OCI-LY3 (cell line): Measurements from ENCODE around the gene TNIP1.

Experiments used
- H2AFZ ChIP-seq: fragments of 200-600, 300-600 bp; shearing (Covaris generic); 2 replicates; pipeline ENCODE4 v1.6.0; 2014; ENCODE audit warnings: antibody characterized with exemption, low read depth, low read length
- H3K27ac ChIP-seq: fragments of 200-600, 300-600 bp; sonication (generic); 2 replicates; pipeline ENCODE4 v1.5.1; 2014; ENCODE audit warnings: mild to moderate bottlenecking, low read length, moderate library complexity, mixed read lengths
- H3K27me3 ChIP-seq: fragments of 200-600, 300-600 bp; sonication (generic); 2 replicates; pipeline ENCODE4 v1.6.1; 2014; ENCODE audit warnings: low read depth, low read length, mixed read lengths
- H3K36me3 ChIP-seq: fragments of 200-600, 300-600 bp; sonication (generic); replicated peaks from 2 replicates; pipeline ENCODE3; 2014; ENCODE audit warnings: low read depth, low read length, mixed read lengths
- H3K4me1 ChIP-seq: fragments of 300-600, 200-600 bp; sonication (generic); 2 replicates; pipeline ENCODE4 v1.6.1; 2014; ENCODE audit warnings: low read length, mixed read lengths
- H3K4me2 ChIP-seq: fragments of 200-600, 300-600 bp; sonication (generic); 2 replicates; pipeline ENCODE4 v1.6.1; 2014; ENCODE audit warnings: low read length, mixed read lengths
- H3K4me3 ChIP-seq: fragments of 300-600, 200-600 bp; sonication (generic); 2 replicates; pipeline ENCODE4 v1.5.1; 2014; ENCODE audit warnings: antibody characterized with exemption, mild to moderate bottlenecking, low read length, moderate library complexity
- H3K79me2 ChIP-seq: fragments of 300-600, 200-600 bp; shearing (Covaris generic); 2 replicates; pipeline ENCODE4 v1.6.1; 2014; ENCODE audit warnings: mild to moderate bottlenecking, low read length, mixed read lengths
- H3K9ac ChIP-seq: fragments of 300-600, 200-600 bp; shearing (Covaris generic); 2 replicates; pipeline ENCODE4 v1.6.0; 2014; ENCODE audit warnings: mild to moderate bottlenecking, low read length, moderate library complexity
- H3K9me3 ChIP-seq: fragments of 200-600, 300-600 bp; shearing (Covaris generic); 2 replicates; pipeline ENCODE4 v1.6.1; 2014; ENCODE audit warnings: low read length, mixed read lengths; ENCODE audit not compliant: insufficient read depth
- H4K20me1 ChIP-seq: fragments of 200-600, 300-600 bp; sonication (generic); 2 replicates; pipeline ENCODE4 v1.6.1; 2016; ENCODE audit warnings: low read length, mixed read lengths; ENCODE audit not compliant: insufficient read depth
- EZH2phosphoT487 ChIP-seq: fragments of 200-600 bp; shearing (Covaris generic); IDR thresholded peaks from 2 replicates; pipeline ENCODE4 v1.6.1; 2018; ENCODE audit warnings: antibody characterized with exemption, mixed run types, low read depth
- TF ChIP-seq, protein P1 (sequence below): fragments of 200-600, 300-600 bp; sonication (generic); IDR thresholded peaks from 2 replicates; pipeline ENCODE4 v1.5.1; 2014; ENCODE audit warnings: antibody characterized with exemption, low read length, low read depth

Gene TNIP1

DNA sequence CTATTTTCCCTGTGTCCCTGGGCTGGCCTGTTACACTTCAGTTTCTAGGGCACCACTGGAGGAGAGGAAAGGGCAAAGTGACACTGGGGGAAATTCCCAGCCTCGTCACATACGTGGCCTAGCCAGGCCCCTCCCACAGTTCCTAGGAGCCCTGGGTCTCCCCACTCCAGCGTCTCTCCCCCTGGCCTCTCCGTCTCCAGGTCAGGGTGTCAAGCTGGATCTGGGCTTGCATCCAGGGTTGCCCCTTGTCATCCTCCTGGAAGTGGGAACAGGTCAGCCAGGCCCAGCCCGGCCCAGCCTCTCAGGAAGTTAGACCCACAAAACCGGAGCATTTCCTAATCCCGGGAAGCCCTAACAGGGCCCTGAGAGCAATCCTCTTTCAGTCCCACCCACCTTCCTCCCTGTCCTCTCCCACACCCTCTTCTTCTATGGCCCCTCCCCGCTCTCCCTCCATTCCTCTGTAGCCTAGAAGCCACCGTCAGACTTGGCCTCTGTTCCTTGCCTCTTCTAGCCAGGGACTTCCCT is 4.7 kb upstream of the TNIP1 start:
- Histone ChIP-seq H3K9ac (peak overlapping the region; percentile 88), H3K27me3 (peaks cover 4% of the 10 kb centered on the region; the same call in 1 of the 2 replicates), H3K79me2 (peaks cover 57% of the 10 kb centered on the region), H3K4me1 (peaks cover 54% of the 10 kb centered on the region), H2AFZ (no peak overlapping the region), H3K4me2 (peak overlapping the region; percentile 96), H3K36me3 (peaks cover 6% of the 10 kb centered on the region), H3K27ac (peak overlapping the region; percentile 64), H3K9me3 (no peaks in the 10 kb centered on the region), H3K4me3 (peak overlapping the region; percentile 90), H4K20me1 (no peaks in the 10 kb centered on the region)
- TF ChIP-seq EZH2phosphoT487 = no peak
- TF ChIP-seq, protein P1, sequence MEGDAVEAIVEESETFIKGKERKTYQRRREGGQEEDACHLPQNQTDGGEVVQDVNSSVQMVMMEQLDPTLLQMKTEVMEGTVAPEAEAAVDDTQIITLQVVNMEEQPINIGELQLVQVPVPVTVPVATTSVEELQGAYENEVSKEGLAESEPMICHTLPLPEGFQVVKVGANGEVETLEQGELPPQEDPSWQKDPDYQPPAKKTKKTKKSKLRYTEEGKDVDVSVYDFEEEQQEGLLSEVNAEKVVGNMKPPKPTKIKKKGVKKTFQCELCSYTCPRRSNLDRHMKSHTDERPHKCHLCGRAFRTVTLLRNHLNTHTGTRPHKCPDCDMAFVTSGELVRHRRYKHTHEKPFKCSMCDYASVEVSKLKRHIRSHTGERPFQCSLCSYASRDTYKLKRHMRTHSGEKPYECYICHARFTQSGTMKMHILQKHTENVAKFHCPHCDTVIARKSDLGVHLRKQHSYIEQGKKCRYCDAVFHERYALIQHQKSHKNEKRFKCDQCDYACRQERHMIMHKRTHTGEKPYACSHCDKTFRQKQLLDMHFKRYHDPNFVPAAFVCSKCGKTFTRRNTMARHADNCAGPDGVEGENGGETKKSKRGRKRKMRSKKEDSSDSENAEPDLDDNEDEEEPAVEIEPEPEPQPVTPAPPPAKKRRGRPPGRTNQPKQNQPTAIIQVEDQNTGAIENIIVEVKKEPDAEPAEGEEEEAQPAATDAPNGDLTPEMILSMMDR = no peak

DNA sequence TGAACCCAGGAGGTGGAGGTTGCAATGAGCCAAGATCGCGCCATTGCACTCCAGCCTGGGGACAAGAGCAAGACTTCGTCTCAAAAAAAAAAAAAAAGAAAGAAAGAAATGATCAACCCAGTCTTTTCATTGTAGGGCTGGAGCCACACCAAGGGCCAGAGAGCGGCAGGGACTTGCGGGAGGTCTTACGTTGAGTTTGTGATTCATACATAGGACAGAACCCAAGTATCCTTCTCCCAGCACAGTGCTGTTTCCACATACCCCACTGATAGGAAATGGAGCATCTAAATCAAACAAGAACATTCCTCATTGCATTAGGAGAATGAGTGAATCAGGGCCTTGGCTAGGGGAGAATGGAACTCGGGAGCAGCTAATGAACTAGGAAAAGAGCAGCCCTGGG is 3.5 kb upstream of the TNIP1 start:
- Histone ChIP-seq H3K9ac (no peak overlapping the region), H3K79me2 (peaks cover 69% of the 10 kb centered on the region), H3K27ac (no peak overlapping the region), H3K4me1 (peaks cover 56% of the 10 kb centered on the region), H4K20me1 (no peaks in the 10 kb centered on the region), H3K27me3 (no peaks in the 10 kb centered on the region; the same call in 1 of the 2 replicates), H3K4me2 (peak overlapping the region; percentile 96), H3K9me3 (no peaks in the 10 kb centered on the region), H3K36me3 (peaks cover 9% of the 10 kb centered on the region), H3K4me3 (no peak overlapping the region), H2AFZ (no peak overlapping the region)
- TF ChIP-seq EZH2phosphoT487 = no peak
- TF ChIP-seq, protein P1 = no peak

DNA sequence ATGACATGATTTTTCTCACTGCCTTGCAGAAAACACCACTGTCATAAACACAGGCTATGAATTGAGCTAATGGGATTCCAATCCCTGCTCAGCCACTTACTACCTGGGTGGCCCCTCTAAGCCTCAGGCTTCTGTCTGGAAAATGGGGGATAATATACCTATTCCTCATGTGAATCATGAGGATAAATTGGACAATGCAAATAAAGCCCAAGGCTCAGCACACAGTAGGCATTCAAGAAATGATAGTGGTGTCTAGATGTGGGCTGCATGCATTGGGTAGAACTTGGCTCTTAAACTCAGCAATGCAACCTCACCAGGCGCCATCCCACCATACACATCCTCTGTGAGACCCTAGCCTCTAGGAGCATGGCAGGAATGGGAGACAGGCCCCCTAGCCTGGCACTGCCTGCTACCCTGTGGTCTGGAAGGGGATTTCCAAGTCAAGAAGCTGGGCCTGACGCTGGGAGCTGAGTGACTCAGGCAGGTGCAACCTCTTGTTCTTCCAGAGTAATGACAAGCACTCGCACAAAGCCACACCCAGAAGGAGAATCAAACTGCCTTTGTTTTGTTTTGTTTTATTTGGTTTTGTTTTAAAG is 2.3 kb upstream of the TNIP1 start:
- H2AFZ ChIP-seq = no peak overlapping the region

More for the DNA sequence above, 2.3 kb upstream of the TNIP1 start:
- H3K9me3 ChIP-seq = no peaks in the 10 kb centered on the region
- no peaks in the 10 kb centered on the region for H3K27me3 ChIP-seq
- peaks cover 65% of the 10 kb centered on the region for H3K4me1 ChIP-seq
- peaks cover 81% of the 10 kb centered on the region for H3K79me2 ChIP-seq
- peaks cover under 1% of the 10 kb centered on the region; the same call in 1 of the 2 replicates for H4K20me1 ChIP-seq
- peak overlapping the region; percentile 82 for H3K4me2 ChIP-seq
- H3K4me3 ChIP-seq = peak overlapping the region; percentile 22; the same call in 1 of the 2 replicates
- H3K9ac ChIP-seq = peak overlapping the region; percentile 4; the same call in 1 of the 2 replicates
- peaks cover 9% of the 10 kb centered on the region for H3K36me3 ChIP-seq
- H3K27ac ChIP-seq = peak overlapping the region; percentile 15; the same call in 1 of the 2 replicates
- no peak for TF ChIP-seq EZH2phosphoT487
- TF ChIP-seq, protein P1 = no peak
